HEK293T (cell line): ENCODE results near the gene MARS1.

ENCODE experiments used
- ARNT ChIP-seq: fragments of 450-650 bp; IDR thresholded peaks from 2 replicates; pipeline ENCODE4 v1.6.1; 2017; ENCODE audit warnings: mild to moderate bottlenecking
- BHLHE40 ChIP-seq: fragments of 450-650 bp; IDR thresholded peaks from 2 replicates; pipeline ENCODE4 v1.6.1; 2016; ENCODE audit warnings: mild to moderate bottlenecking, moderate library complexity, borderline replicate concordance
- ELF4 ChIP-seq: fragments of 450-650 bp; IDR thresholded peaks from 2 replicates; pipeline ENCODE4 v1.6.1; 2017; ENCODE audit warnings: antibody characterized with exemption
- FOXA1 ChIP-seq: fragments of 450-650 bp; IDR thresholded peaks from 2 replicates; pipeline ENCODE4 v1.6.1; 2016; ENCODE audit warnings: mild to moderate bottlenecking
- FOXK2 ChIP-seq: fragments of 450-650 bp; IDR thresholded peaks from 2 replicates; pipeline ENCODE4 v1.6.1; 2016; ENCODE audit warnings: mild to moderate bottlenecking
- FOXM1 ChIP-seq: fragments of 450-650 bp; IDR thresholded peaks from 2 replicates; pipeline ENCODE4 v1.6.1; 2017; ENCODE audit warnings: mild to moderate bottlenecking, borderline replicate concordance
- HDGF ChIP-seq: fragments of 450-650 bp; IDR thresholded peaks from 2 replicates; pipeline ENCODE4 v1.6.1; 2017; ENCODE audit warnings: antibody characterized with exemption, borderline replicate concordance
- L3MBTL2 ChIP-seq: fragments of 450-650 bp; conservative IDR thresholded peaks from 2 replicates; pipeline ENCODE4 v1.6.1; 2016; ENCODE audit warnings: mild to moderate bottlenecking
- NFRKB ChIP-seq: fragments of 450-650 bp; IDR thresholded peaks from 2 replicates; pipeline ENCODE4 v1.6.1; 2016; ENCODE audit warnings: mild to moderate bottlenecking, moderate library complexity
- PKNOX1 ChIP-seq: fragments of 450-650 bp; IDR thresholded peaks from 2 replicates; pipeline ENCODE4 v1.6.1; 2016
- SP1 ChIP-seq: fragments of 450-650 bp; IDR thresholded peaks from 2 replicates; pipeline ENCODE4 v1.6.1; 2017
- SUZ12 ChIP-seq: fragments of 450-650 bp; IDR thresholded peaks from 2 replicates; pipeline ENCODE4 v1.6.1; 2016; ENCODE audit warnings: mild to moderate bottlenecking
- TARDBP ChIP-seq: fragments of 450-650 bp; IDR thresholded peaks from 2 replicates; pipeline ENCODE4 v1.6.1; 2016
- ZNF384 ChIP-seq: fragments of 450-650 bp; IDR thresholded peaks from 2 replicates; pipeline ENCODE4 v1.6.1; 2016

GRCh38 chr12:57476993-57477709 is 10.7 kb upstream of the MARS1 start:
- TF ChIP-seq SUZ12 = no peak
- no peak for TF ChIP-seq HDGF
- no peak for TF ChIP-seq SP1
- TF ChIP-seq ARNT = no peak
- no peak for TF ChIP-seq TARDBP
- no peak for TF ChIP-seq BHLHE40
- TF ChIP-seq PKNOX1 = no peak
- no peak for TF ChIP-seq FOXM1
- TF ChIP-seq NFRKB = no peak
- TF ChIP-seq FOXA1 = no peak
- TF ChIP-seq ELF4 = no peak
- no peak for TF ChIP-seq L3MBTL2
- no peak for TF ChIP-seq ZNF384
- TF ChIP-seq FOXK2 = no peak
